ENCODE data around the gene PHPT1.

PHPT1 gene

GRCh38 chr9:136889858-136890257 is 40.6 kb downstream of the PHPT1 start:
- no peak for DNase-seq
- H3K9me3 Mint-ChIP-seq: no peaks in the 10 kb centered on the region
- peaks cover 7% of the 10 kb centered on the region for H3K36me3 Mint-ChIP-seq (ENCODE audit: low read depth)
- peaks cover 9% of the 10 kb centered on the region for H3K4me1 Mint-ChIP-seq
- no peaks in the 10 kb centered on the region for H3K27me3 Mint-ChIP-seq (ENCODE audit: low read depth, poor library complexity)
- no peak for TF ChIP-seq CTCF (IDR thresholded peaks at IDR 0.05)
- peak overlapping the region; percentile 22 for H3K27ac Mint-ChIP-seq
- no peak overlapping the region for H3K4me3 Mint-ChIP-seq

- peaks cover 12% of the 10 kb centered on the region for H3K36me3 Mint-ChIP-seq (ENCODE audit: low read depth)
- H3K27ac Mint-ChIP-seq: no peak overlapping the region
- no peak for DNase-seq
- no peak overlapping the region for H3K4me3 Mint-ChIP-seq
- TF ChIP-seq CTCF (IDR thresholded peaks at IDR 0.05): no peak
- no peaks in the 10 kb centered on the region for H3K27me3 Mint-ChIP-seq (ENCODE audit: low read depth, poor library complexity)
- peaks cover 9% of the 10 kb centered on the region for H3K4me1 Mint-ChIP-seq
- no peaks in the 10 kb centered on the region for H3K9me3 Mint-ChIP-seq
These were observed 41.5 kb downstream of the PHPT1 start for GRCh38 chr9:136890661-136891060.

GRCh38 chr9:136896027-136896426 is 46.8 kb downstream of the PHPT1 start:
- Mint-ChIP-seq H3K27me3 (ENCODE audit: low read depth, poor library complexity) (no peaks in the 10 kb centered on the region), H3K4me1 (peaks cover 12% of the 10 kb centered on the region), H3K36me3 (ENCODE audit: low read depth) (peaks cover 28% of the 10 kb centered on the region), H3K9me3 (no peaks in the 10 kb centered on the region), H3K27ac (no peak overlapping the region), H3K4me3 (no peak overlapping the region)
- no peak for DNase-seq
- no peak for TF ChIP-seq CTCF (IDR thresholded peaks at IDR 0.05)

- no peak for DNase-seq
- Mint-ChIP-seq H3K4me3 (no peak overlapping the region), H3K27me3 (ENCODE audit: low read depth, poor library complexity) (peaks cover 3% of the 10 kb centered on the region), H3K27ac (peak overlapping the region; percentile 51), H3K9me3 (no peaks in the 10 kb centered on the region), H3K4me1 (peaks cover 12% of the 10 kb centered on the region), H3K36me3 (ENCODE audit: low read depth) (peaks cover 42% of the 10 kb centered on the region)
- no peak for TF ChIP-seq CTCF (IDR thresholded peaks at IDR 0.05)
These were observed 49.4 kb downstream of the PHPT1 start for GRCh38 chr9:136898483-136899100.

- Mint-ChIP-seq H3K4me3 (no peak overlapping the region), H3K4me1 (peaks cover 12% of the 10 kb centered on the region), H3K27me3 (ENCODE audit: low read depth, poor library complexity) (peaks cover 3% of the 10 kb centered on the region), H3K27ac (no peak overlapping the region), H3K9me3 (no peaks in the 10 kb centered on the region), H3K36me3 (ENCODE audit: low read depth) (peaks cover 42% of the 10 kb centered on the region)
- DNase-seq: no peak
- TF ChIP-seq CTCF (IDR thresholded peaks at IDR 0.05): no peak
These were observed 50.0 kb downstream of the PHPT1 start for GRCh38 chr9:136899196-136899595.

- H3K4me3 Mint-ChIP-seq: no peak overlapping the region
- H3K36me3 Mint-ChIP-seq (ENCODE audit: low read depth): peaks cover 36% of the 10 kb centered on the region
- peaks cover 3% of the 10 kb centered on the region for H3K27me3 Mint-ChIP-seq (ENCODE audit: low read depth, poor library complexity)
- TF ChIP-seq CTCF (IDR thresholded peaks at IDR 0.05): no peak
- H3K9me3 Mint-ChIP-seq: no peaks in the 10 kb centered on the region
- no peak for DNase-seq
- no peak overlapping the region for H3K27ac Mint-ChIP-seq
- peaks cover 12% of the 10 kb centered on the region for H3K4me1 Mint-ChIP-seq
These were observed 51.3 kb downstream of the PHPT1 start for GRCh38 chr9:136900556-136900955.

All from nephron progenitor cell (in vitro differentiated cells).